ENCODE measurements around the gene CD93. TPM values are rescaled to one million over a fixed set of nuclear protein-coding genes. Genes with fewer than 3 reads are reported as not detected.

CD93 gene
- polyA plus RNA-seq, 1 experiment, result 0.02 TPM

- ChIA-PET CTCF (no interaction called here), POLR2A (no interaction called here)
- no peak overlapping the region for H3K27ac ChIP-seq (ENCODE audit: low read depth, low read length)
- peaks cover 25% of the 10 kb centered on the region for H3K27me3 ChIP-seq (ENCODE audit: control insufficient read depth, insufficient read depth, low read length)
- no peak overlapping the region for H3K4me3 ChIP-seq (ENCODE audit: low read depth, low read length)
- TF ChIP-seq CTCF (IDR thresholded peaks at IDR 0.05; ENCODE audit: low read depth, low read length), result no peak
- no peaks in the 10 kb centered on the region; the same call in 1 of the 2 replicates for H3K9me3 ChIP-seq (ENCODE audit: control insufficient read depth, insufficient read depth, low read length)
- DNase-seq (ENCODE audit: low read depth, low spot score), result no peak
Observed at GRCh38 chr20:23083553-23084220, 2.4 kb downstream of the CD93 start.

GRCh38 chr20:23082846-23083552 lies 3.1 kb downstream of the CD93 start:
- H3K4me3 ChIP-seq (ENCODE audit: low read depth, low read length), result no peak overlapping the region
- DNase-seq (ENCODE audit: low read depth, low spot score), result no peak
- no peak for TF ChIP-seq CTCF (IDR thresholded peaks at IDR 0.05; ENCODE audit: low read depth, low read length)
- ChIA-PET CTCF (no interaction called here), POLR2A (no interaction called here)
- H3K9me3 ChIP-seq (ENCODE audit: control insufficient read depth, insufficient read depth, low read length), result no peaks in the 10 kb centered on the region; the same call in 1 of the 2 replicates
- H3K27me3 ChIP-seq (ENCODE audit: control insufficient read depth, insufficient read depth, low read length), result peaks cover 25% of the 10 kb centered on the region
- no peak overlapping the region for H3K27ac ChIP-seq (ENCODE audit: low read depth, low read length)

- no peak for TF ChIP-seq CTCF (IDR thresholded peaks at IDR 0.05; ENCODE audit: low read depth, low read length)
- Histone ChIP-seq H3K27ac (ENCODE audit: low read depth, low read length) (no peak overlapping the region), H3K27me3 (ENCODE audit: control insufficient read depth, insufficient read depth, low read length) (peaks cover 25% of the 10 kb centered on the region), H3K9me3 (ENCODE audit: control insufficient read depth, insufficient read depth, low read length) (no peaks in the 10 kb centered on the region; the same call in 1 of the 2 replicates), H3K4me3 (ENCODE audit: low read depth, low read length) (no peak overlapping the region)
- CTCF ChIA-PET, result no interaction called here
- DNase-seq (ENCODE audit: low read depth, low spot score), result no peak
- POLR2A ChIA-PET, result no interaction called here
Observed at GRCh38 chr20:23081263-23081819, 4.8 kb downstream of the CD93 start.

- Histone ChIP-seq H3K27ac (ENCODE audit: low read depth, low read length) (no peak overlapping the region), H3K9me3 (ENCODE audit: control insufficient read depth, insufficient read depth, low read length) (no peaks in the 10 kb centered on the region; the same call in 1 of the 2 replicates), H3K4me3 (ENCODE audit: low read depth, low read length) (no peak overlapping the region), H3K27me3 (ENCODE audit: control insufficient read depth, insufficient read depth, low read length) (peaks cover 25% of the 10 kb centered on the region)
- no peak for DNase-seq (ENCODE audit: low read depth, low spot score)
- POLR2A ChIA-PET, result no interaction called here
- CTCF ChIA-PET, result interaction anchor here (1.0 kb wide), 1 partner anchor 261 kb away, joined by 3 read pairs; no protein-coding TSS in a partner anchor
- no peak for TF ChIP-seq CTCF (IDR thresholded peaks at IDR 0.05; ENCODE audit: low read depth, low read length)
Observed at GRCh38 chr20:23080521-23080920, 5.6 kb downstream of the CD93 start.

- CTCF ChIA-PET, result interaction anchor here (0.7 to 1.0 kb wide), 2 partner anchors 15 to 261 kb away, joined by 3 read pairs; no protein-coding TSS in a partner anchor
- no peak overlapping the region for H3K4me3 ChIP-seq (ENCODE audit: low read depth, low read length)
- H3K27ac ChIP-seq (ENCODE audit: low read depth, low read length), result no peak overlapping the region
- TF ChIP-seq CTCF (IDR thresholded peaks at IDR 0.05; ENCODE audit: low read depth, low read length), result no peak
- POLR2A ChIA-PET, result no interaction called here
- peaks cover 25% of the 10 kb centered on the region for H3K27me3 ChIP-seq (ENCODE audit: control insufficient read depth, insufficient read depth, low read length)
- no peak for DNase-seq (ENCODE audit: low read depth, low spot score)
- H3K9me3 ChIP-seq (ENCODE audit: control insufficient read depth, insufficient read depth, low read length), result no peaks in the 10 kb centered on the region; the same call in 1 of the 2 replicates
Observed at GRCh38 chr20:23079926-23080325, 6.2 kb downstream of the CD93 start.
